Uterus (tissue), 2 donors: ENCODE measurements around the gene LRRC4C.

Experiments
- CTCF ChIP-seq, 4 experiments: fragments of 200-600 bp in 2 of 4; fragments of 450-650 bp in 2 of 4; sonication (generic) in 2 of 4; IDR thresholded peaks; one replicate each; pipeline ENCODE4 v1.5.1; 2016 to 2019; ENCODE audit warnings: antibody characterized with exemption in 4 of 4, mild to moderate bottlenecking in 2 of 4, moderate library complexity in 1 of 4
- POLR2A ChIP-seq, 2 donors: fragments of 450-650 bp; IDR thresholded peaks; one replicate each; pipeline ENCODE4 v1.6.1; 2016; ENCODE audit warnings: antibody characterized with exemption in 2 of 2, mild to moderate bottlenecking in 1 of 2, moderate library complexity in 1 of 2

DNA sequence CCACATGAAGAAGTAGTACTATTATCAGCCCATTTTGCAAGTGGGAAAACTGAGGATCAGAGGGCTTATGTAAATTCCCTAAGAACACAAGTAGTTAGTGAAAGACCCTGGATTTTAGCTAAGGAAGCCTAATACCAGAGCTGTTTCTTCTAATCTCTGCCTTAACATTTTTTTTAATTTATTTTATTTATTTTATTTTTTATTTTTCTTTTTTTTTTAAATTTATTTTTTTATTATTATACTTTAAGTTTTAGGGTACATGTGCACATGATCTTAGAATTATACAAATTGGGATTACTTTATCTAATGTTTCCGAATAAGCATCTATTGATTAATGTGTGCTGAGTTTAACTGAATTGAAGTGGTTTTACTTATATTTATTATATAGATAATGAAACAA is 1015.3 kb downstream of the LRRC4C start:
- TF ChIP-seq CTCF (IDR thresholded peaks at IDR 0.05) (no peak), POLR2A (IDR thresholded peaks at IDR 0.05) (no peak)
